ENCODE measurements around the gene SAMD1.

SAMD1 gene

DNA sequence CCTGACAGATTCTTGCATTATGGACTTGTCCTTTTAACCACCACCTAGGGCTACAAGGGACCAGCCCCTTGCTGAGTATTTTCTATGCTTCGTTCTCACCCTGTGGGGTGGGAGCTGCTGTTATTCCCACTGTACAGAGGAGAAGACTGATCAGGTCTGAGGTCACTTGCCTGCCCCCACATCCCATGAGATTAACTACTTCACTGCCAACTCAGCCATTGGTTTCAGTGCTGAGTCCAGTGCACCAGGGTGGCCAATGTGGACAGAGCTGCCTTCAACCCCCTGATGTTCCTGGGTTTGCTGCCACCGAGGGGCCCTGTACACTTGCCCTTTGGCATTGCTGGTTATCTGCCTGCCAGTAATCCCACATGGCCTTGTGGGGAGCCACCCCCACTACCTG, 20.1 kb upstream of the SAMD1 start:
- in situ Hi-C loops (cut with HindIII; ENCODE audit: low pct_unique_long_range_greater_than_20kb, low sequenced_read_pairs): no loop called here
- DNase-seq (ENCODE audit: low read depth in 1 of 2, low spot score in 1 of 2): no peak
- no peak for TF ChIP-seq JUND (IDR thresholded peaks at IDR 0.05; ENCODE audit: low read depth)

DNA sequence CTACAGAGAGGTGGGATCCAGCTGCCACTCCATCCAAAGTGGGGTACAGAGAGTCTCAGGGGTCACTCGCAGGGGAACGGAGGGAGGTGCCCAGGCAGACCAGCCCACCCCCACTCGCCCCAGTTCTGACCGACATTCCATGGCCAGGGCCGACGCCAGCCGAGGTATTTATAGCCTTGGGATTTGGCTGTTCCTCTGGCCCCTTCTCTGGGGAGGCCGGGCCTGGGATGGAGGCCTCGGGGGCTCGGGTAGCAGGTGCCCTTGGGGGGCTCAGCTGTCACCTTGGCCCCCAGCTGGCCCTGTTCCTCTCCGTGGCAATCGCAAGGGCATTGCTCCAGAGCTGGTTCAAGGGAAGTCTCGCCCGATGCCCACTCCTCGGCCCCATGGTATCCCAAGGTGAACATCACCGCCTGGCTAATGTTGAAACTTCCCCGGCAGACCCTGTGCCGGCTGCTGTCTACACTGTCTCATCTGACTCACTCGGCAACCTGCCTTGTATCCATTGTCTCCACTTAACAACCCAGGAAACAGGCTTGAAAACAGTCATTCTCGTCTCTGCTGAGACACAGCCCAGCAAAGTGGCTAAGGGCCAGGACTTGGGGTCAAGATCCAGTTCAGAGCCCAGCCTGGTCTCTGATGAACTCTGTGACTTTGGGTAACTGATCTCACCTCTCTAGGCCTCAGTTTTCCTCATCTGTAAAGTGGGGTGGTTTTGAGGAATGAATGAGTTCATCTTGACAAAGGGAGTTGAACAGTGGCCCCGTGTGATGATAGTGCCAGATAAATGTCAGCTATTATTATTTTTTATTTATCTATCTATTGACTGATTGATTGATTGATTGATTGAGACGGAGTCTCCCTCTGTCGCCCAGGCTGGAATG, 17.3 kb upstream of the SAMD1 start:
- TF ChIP-seq JUND (IDR thresholded peaks at IDR 0.05; ENCODE audit: low read depth): no peak
- no peak for DNase-seq (ENCODE audit: low read depth in 1 of 2, low spot score in 1 of 2)
- in situ Hi-C loops (cut with HindIII; ENCODE audit: low pct_unique_long_range_greater_than_20kb, low sequenced_read_pairs): no loop called here

DNA sequence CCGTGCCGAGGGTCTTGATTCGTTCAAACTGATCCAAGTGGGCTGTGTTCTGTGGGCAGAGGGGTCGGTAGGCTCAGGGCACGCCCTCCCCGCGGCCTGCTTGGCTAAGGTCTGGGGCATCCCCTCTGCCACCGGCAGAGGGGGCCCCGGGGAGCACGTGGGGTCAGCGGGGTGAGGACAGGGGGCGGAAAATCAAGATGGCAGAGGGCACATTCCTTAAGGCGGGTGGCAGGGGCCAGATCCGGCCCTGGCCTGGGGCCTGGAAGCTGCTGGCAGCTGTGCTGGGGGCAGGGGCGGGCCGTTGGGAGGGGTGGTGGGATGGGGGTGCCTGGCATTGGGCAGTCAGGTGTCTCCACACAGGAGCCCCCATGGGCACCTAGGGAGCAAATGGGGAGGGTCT, 16.3 kb upstream of the SAMD1 start:
- DNase-seq (ENCODE audit: low read depth in 1 of 2, low spot score in 1 of 2): no peak
- TF ChIP-seq JUND (IDR thresholded peaks at IDR 0.05; ENCODE audit: low read depth): no peak
- in situ Hi-C loops (cut with HindIII; ENCODE audit: low pct_unique_long_range_greater_than_20kb, low sequenced_read_pairs): no loop called here

DNA sequence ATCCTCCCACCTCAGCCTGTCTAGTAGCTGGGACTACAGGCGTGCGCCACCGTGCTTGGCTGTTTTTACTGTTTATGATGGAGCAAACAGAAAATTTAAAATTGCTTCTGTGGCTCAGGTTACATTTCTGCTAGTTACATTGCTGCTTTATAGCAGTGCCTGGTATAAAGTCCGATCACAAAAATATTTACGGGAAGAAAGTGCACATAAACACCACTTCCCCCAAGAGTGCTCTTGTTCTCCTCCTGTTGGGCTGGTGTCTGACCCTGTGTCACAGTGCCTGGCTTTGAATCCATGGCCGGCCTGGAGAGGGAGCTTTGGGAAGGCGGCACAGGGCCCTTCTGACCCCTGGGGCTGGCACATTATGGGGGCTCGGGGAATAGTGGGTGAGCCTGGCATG, 15.1 kb upstream of the SAMD1 start:
- DNase-seq (ENCODE audit: low read depth in 1 of 2, low spot score in 1 of 2): no peak
- in situ Hi-C loops (cut with HindIII; ENCODE audit: low pct_unique_long_range_greater_than_20kb, low sequenced_read_pairs): no loop called here
- TF ChIP-seq JUND (IDR thresholded peaks at IDR 0.05; ENCODE audit: low read depth): no peak

DNA sequence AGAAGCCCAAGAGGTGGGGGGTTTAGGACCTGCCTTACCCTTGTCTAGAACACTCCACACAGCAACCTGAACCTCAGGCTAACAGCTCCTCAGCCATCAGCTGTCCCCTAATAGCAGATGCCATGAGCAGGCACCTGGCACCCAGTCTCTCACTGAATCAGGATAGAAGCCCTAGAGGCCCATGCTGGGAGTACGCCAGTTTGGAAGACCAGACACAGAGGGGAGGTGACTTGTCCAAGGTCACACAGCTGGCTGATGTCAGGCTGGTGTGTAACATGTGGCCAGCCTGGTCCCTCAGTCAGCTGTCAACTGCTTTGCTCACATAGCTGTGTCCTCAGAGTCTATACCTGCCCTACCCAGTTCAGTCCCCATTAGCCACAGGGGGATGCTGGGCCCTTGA, 12.8 kb upstream of the SAMD1 start:
- no peak for DNase-seq (ENCODE audit: low read depth in 1 of 2, low spot score in 1 of 2)
- in situ Hi-C loops (cut with HindIII; ENCODE audit: low pct_unique_long_range_greater_than_20kb, low sequenced_read_pairs): no loop called here
- TF ChIP-seq JUND (IDR thresholded peaks at IDR 0.05; ENCODE audit: low read depth): no peak

DNA sequence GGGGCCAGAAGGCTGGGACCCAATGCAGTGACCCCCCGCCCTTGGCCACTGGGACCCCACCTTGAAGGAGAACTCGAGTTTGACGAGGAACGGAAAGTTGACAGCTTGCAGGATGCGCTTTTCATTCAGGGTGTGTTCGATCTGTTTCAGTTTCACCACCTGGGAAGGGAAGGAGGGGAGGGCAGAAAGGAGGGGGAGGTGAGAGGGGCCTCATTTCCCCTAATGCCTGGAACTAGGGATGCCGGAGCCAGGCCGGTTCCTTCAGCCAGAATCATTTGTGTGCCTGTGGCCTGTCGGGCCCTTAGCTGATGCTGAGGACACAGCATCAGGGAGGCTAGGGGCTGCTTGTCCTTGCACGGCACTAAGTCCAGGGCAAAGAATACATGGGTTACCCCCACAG, 12.2 kb upstream of the SAMD1 start:
- in situ Hi-C loops (cut with HindIII; ENCODE audit: low pct_unique_long_range_greater_than_20kb, low sequenced_read_pairs): no loop called here
- no peak for TF ChIP-seq JUND (IDR thresholded peaks at IDR 0.05; ENCODE audit: low read depth)
- DNase-seq (ENCODE audit: low read depth in 1 of 2, low spot score in 1 of 2): no peak

DNA sequence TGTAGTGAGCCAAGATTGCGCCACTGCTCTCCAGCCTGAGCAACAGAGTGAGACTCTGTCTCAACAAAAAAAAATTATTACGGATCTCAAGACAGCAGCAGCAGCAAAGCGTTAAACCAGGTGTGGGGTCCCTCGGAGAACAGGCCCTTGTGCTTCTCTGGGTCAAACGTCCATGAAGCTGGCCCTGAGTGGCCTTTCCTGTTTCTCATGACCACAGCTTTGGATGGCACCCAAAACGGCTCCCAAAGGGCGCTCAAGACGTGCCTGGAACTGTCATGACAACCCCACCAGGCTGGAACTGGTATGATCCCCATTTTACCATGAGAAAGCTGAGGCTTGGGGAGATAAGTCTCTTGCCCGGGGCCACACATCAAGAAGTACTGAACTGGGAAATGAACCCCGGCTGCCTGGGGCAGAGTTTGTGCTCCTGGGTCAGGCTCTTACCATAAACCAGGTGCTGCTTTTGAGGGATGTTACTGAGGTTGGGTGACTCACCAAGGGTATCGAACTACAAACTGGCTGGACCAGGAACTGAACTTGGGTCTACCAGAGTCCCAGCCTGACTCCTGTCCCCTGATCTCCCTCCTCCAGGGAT, 11.6 kb upstream of the SAMD1 start:
- DNase-seq (ENCODE audit: low read depth in 1 of 2, low spot score in 1 of 2): no peak
- in situ Hi-C loops (cut with HindIII; ENCODE audit: low pct_unique_long_range_greater_than_20kb, low sequenced_read_pairs): no loop called here
- no peak for TF ChIP-seq JUND (IDR thresholded peaks at IDR 0.05; ENCODE audit: low read depth)

DNA sequence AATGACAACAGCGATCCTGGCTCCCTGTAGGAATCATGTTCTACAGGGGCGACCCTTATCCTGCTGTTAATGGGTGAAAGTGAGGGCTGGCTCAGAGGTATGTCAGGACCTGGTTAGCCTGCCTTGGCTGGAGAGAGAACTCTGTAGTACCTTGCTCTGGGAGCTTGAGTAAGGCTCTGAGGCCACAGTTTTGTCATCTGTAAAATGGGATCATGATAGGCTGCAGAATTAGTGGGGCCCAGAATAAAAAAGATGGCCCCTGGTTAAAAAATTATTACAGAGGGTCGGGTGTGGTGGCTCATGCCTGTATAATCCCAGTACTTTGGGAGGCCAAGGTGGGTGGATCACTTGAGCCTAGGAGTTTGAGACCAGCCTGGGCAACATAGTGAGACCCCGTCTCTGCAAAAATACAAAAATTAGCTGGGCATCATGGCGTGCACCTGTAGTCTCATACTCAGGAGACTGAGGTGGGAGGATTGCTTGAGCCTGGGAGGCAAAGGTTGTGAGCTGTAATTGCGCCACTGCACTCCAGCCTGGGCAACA, 10.5 kb upstream of the SAMD1 start:
- TF ChIP-seq JUND (IDR thresholded peaks at IDR 0.05; ENCODE audit: low read depth): no peak
- in situ Hi-C loops (cut with HindIII; ENCODE audit: low pct_unique_long_range_greater_than_20kb, low sequenced_read_pairs): no loop called here
- no peak for DNase-seq (ENCODE audit: low read depth in 1 of 2, low spot score in 1 of 2)

DNA sequence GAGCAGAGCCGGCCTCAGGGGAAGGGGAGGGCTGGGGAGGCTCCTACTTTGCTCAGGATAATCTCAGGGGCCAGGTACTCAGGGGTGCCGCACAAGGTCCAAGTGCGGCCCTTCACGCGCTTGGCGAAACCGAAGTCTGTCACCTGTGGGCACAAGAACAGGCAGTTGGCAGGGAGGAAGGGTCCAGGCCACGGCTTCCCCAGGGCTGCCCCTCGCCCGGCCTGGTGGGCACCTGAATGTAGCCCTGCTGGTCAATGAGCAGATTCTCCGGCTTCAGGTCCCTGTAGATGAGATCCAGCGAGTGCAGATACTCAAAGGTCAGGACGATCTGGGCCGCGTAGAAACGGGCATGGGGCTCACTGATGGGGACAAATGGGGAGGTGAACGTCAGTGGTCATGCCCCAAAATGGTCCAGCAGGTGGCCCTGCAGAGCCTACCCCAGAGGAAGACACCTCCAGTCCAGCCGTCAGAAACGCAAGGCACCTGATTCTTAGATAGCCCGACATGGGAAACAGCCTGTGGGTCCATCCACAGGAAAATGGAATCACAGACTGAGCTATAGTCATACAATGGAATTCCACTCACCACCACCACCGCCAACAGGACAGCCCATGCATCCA, 7.1 kb upstream of the SAMD1 start:
- in situ Hi-C loops (cut with HindIII; ENCODE audit: low pct_unique_long_range_greater_than_20kb, low sequenced_read_pairs): no loop called here
- DNase-seq (ENCODE audit: low read depth in 1 of 2, low spot score in 1 of 2): peak in 1 of 2 experiments; percentile 33
- TF ChIP-seq JUND (IDR thresholded peaks at IDR 0.05; ENCODE audit: low read depth): no peak

DNA sequence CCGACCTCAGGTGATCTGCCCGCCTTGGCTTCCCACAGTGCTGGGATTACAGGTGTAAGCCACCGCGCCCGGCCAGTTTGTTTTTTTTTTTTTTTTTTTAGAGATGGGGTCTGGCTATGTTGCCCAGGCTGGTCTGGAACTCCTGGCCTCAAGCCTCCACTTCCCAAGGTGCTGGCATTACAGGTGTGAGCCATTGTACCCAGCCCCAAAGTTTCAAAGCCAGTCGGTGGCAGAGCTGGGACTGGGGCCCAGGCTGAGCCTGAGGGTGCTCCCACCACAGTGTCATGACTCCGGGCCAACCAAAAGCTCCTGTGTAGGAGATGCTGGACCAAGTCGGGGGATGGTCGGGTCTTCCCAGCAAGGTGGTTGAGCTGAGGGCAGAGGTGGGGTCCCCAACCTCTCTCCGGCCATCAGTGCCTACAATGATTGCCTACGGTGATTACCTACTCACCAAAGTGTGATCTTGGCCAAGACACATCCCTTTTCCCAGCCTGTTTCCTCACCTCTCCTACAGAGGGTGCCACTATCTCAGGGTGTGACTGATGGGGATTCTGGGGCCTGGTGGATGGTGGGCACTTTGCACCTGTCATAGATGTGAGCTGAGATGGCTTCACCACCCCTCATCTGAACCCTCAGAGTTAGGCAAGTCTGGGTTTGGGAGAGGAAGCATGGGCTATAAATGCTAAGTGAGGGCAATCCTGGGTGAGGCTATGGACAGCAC, 5.9 kb upstream of the SAMD1 start:
- no peak for TF ChIP-seq JUND (IDR thresholded peaks at IDR 0.05; ENCODE audit: low read depth)
- no peak for DNase-seq (ENCODE audit: low read depth in 1 of 2, low spot score in 1 of 2)
- in situ Hi-C loops (cut with HindIII; ENCODE audit: low pct_unique_long_range_greater_than_20kb, low sequenced_read_pairs): no loop called here

DNA sequence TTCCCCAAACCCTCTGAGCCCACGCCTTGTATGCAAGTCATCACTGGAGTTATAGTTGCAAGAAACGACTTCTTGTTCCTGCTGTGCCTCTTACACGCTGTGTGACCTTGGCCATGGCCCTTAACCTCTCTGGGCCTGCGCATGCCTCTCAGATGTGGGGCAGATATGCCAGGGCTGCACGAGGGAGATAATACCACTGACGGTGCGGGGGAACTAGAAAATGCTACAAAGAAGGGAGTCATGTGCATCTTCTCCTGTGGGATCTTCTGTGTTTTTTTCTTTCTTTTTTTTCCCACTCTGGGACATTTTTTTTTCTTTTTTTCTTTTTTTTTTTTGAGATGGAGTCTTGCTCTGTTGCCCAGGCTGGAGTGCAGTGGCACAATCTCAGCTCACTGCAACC, 4.3 kb upstream of the SAMD1 start:
- no peak for TF ChIP-seq JUND (IDR thresholded peaks at IDR 0.05; ENCODE audit: low read depth)
- in situ Hi-C loops (cut with HindIII; ENCODE audit: low pct_unique_long_range_greater_than_20kb, low sequenced_read_pairs): no loop called here
- no peak for DNase-seq (ENCODE audit: low read depth in 1 of 2, low spot score in 1 of 2)

DNA sequence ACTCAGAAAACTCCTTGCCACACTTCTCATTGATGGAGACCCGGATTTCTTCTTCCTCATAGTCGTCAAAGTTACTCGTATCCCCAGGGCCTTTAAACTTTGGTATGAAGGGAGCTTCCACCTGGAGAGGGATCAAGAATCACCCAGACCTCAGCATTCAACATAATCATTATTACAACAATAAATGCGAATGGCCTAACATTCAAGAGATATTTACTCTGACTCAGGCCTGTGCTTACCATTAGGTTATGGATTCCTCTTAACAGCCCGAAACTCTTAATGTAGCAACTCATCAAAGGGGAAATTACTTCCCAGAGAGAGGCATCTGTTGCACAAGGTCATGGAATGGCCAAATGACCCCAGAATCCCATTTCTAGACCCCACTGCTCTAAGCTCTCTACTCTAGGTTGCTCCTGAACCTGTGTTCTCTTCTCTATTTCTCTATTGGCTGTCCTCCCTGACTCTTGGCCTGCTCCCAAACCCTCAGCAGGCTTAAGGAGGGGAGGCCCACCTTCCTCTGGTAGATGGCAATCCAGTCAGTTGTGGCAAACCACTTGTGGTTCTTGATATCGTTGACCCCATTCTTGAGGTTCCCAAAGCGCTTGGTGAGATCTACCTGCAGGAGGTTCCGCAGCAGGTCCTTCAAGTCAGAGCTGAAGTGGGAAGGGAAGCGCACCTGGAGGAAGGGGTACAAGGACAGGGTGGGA, 2.7 kb upstream of the SAMD1 start:
- DNase-seq (ENCODE audit: low read depth in 1 of 2, low spot score in 1 of 2): no peak
- in situ Hi-C loops (cut with HindIII; ENCODE audit: low pct_unique_long_range_greater_than_20kb, low sequenced_read_pairs): no loop called here
- TF ChIP-seq JUND (IDR thresholded peaks at IDR 0.05; ENCODE audit: low read depth): no peak

Data from T47D (cell line).